HepG2 (cell line): Measurements from ENCODE around the gene SPACDR. TPM values are rescaled to one million over a fixed set of nuclear protein-coding genes. Genes with fewer than 3 reads are reported as not detected.
A peak's percentile ranks its signal among the peaks of the same experiment; 100 is the strongest.

Experiments
- ATAC-seq: fragments of 200-7000 bp; cut with Tn5 transposase; 3 replicates; pipeline ENCODE4 v1.9.1; 2020; ENCODE audit warnings: mild to moderate bottlenecking, moderate library complexity
- BruUV-seq: library from RNA; stranded (reverse); fragments of 400-500 nt; replicated peaks from 2 replicates; lab custom pipeline; 2021; lab: Mats Ljungman, UMichigan
- CTCF ChIA-PET: fragments of 300-600 bp; formaldehyde crosslinking; extraction: SDS; loops from one replicate; lab custom pipeline; 2021; ENCODE audit warnings: low total read pairs, inconsistent platforms, low intra/inter-chr PET ratio; lab: Yijun Ruan, JAX
- POLR2A ChIA-PET: fragments of 350-600 bp; sonication (Branson Sonifier 250); formaldehyde crosslinking; loops from one replicate; lab custom pipeline; 2020; ENCODE audit warnings: antibody characterized with exemption, inconsistent platforms; lab: Yijun Ruan, JAX
- DNase-seq: peaks from one replicate; pipeline ENCODE4 v3.0.0-alpha.2; 2015; ENCODE audit warnings: low spot score
- FAIRE-seq: peaks from 3 replicates; lab custom pipeline; 2011; peaks lifted over from hg19 to GRCh38; lab: Jason Lieb, UNC
- H2AFZ ChIP-seq: one replicate; pipeline ENCODE4 v1.6.1; 2011; ENCODE audit warnings: low read length, inconsistent platforms
- H3K27ac ChIP-seq: fragments of 300-600 bp; 3 replicates; pipeline ENCODE4 v1.8.0; 2011; ENCODE audit warnings: mixed run types, mild to moderate bottlenecking, mixed read lengths, low read length, inconsistent platforms; ENCODE audit not compliant: insufficient read depth; ENCODE audit errors: extremely low read length
- H3K27me3 ChIP-seq, 2 experiments: fragments of 200-600 bp in 1 of 2; 2 replicates in 1 of 2; 3 replicates in 1 of 2; pipeline versions ENCODE4 v1.6.0 to v1.8.0; 2011; ENCODE audit warnings: low read length in 2 of 2, mild to moderate bottlenecking in 2 of 2, moderate library complexity in 2 of 2, inconsistent platforms in 1 of 2; ENCODE audit not compliant: insufficient read depth in 2 of 2, control insufficient read depth in 1 of 2
- H3K36me3 ChIP-seq, 2 experiments: fragments of 200-600 bp in 1 of 2; replicated peaks in 1 of 2; 2 replicates in 1 of 2; 3 replicates in 1 of 2; pipeline versions ENCODE4 v1.5.1 to v1.8.0; 2011; ENCODE audit warnings: low read length in 2 of 2, inconsistent platforms in 1 of 2; ENCODE audit not compliant: insufficient read depth in 2 of 2, control insufficient read depth in 1 of 2
- H3K4me1 ChIP-seq: 2 replicates; pipeline ENCODE4 v1.5.1; 2012; ENCODE audit warnings: low read length, inconsistent platforms; ENCODE audit not compliant: insufficient read depth
- H3K4me2 ChIP-seq: 2 replicates; pipeline ENCODE4 v1.6.0; 2011; ENCODE audit warnings: low read depth, low read length, inconsistent platforms
- H3K4me3 ChIP-seq, 3 experiments: fragments of 200-600 bp in 1 of 3; sonication (generic), shearing (Covaris generic) in 1 of 3; replicated peaks in 1 of 3; 2 replicates each; pipeline ENCODE4 v1.5.1; 2011 to 2016; ENCODE audit warnings: low read length in 3 of 3, inconsistent platforms in 2 of 3, low read depth in 2 of 3, mild to moderate bottlenecking in 2 of 3, control low read depth in 1 of 3, mixed read lengths in 1 of 3; ENCODE audit not compliant: insufficient read depth in 1 of 3
- H3K79me2 ChIP-seq: one replicate; pipeline ENCODE4 v1.6.1; 2011; ENCODE audit warnings: low read length, inconsistent platforms; ENCODE audit not compliant: insufficient read depth
- H3K9ac ChIP-seq: 2 replicates; pipeline ENCODE4 v1.6.0; 2011; ENCODE audit warnings: mild to moderate bottlenecking, low read depth, low read length, inconsistent platforms; ENCODE audit not compliant: insufficient read depth
- H3K9me3 ChIP-seq: 2 replicates; pipeline ENCODE4 v1.5.1; 2012; ENCODE audit warnings: mild to moderate bottlenecking, low read length
- H4K20me1 ChIP-seq: 2 replicates; pipeline ENCODE4 v1.6.0; 2011; ENCODE audit warnings: inconsistent platforms, mild to moderate bottlenecking, low read length, moderate library complexity; ENCODE audit not compliant: insufficient read depth
- GATAD1 ChIP-seq: IDR thresholded peaks from 2 replicates; pipeline ENCODE4 v1.6.1; 2016; ENCODE audit warnings: missing genetic modification reagents, missing compliant biosample characterization
- GLI4 ChIP-seq: sonication (generic); formaldehyde crosslinking; IDR thresholded peaks from 2 replicates; pipeline ENCODE4 v1.5.1; 2020; ENCODE audit warnings: missing genetic modification reagents, mild to moderate bottlenecking, moderate library complexity, borderline replicate concordance
- GZF1 ChIP-seq: sonication (generic); formaldehyde crosslinking; IDR thresholded peaks from 2 replicates; pipeline ENCODE4 v1.5.1; 2020; ENCODE audit warnings: mild to moderate bottlenecking, missing genetic modification reagents
- ISX ChIP-seq: sonication (generic); formaldehyde crosslinking; conservative IDR thresholded peaks from 2 replicates; pipeline ENCODE4 v1.5.0; 2020; ENCODE audit warnings: missing genetic modification reagents
- JUN ChIP-seq: sonication (generic); formaldehyde crosslinking; IDR thresholded peaks from 2 replicates; pipeline ENCODE4 v1.4.0; 2020; ENCODE audit warnings: mild to moderate bottlenecking, missing genetic modification reagents
- KDM1A ChIP-seq: IDR thresholded peaks from 2 replicates; pipeline ENCODE4 v1.6.1; 2016; ENCODE audit warnings: missing compliant biosample characterization
- MATR3 ChIP-seq: sonication (generic); formaldehyde crosslinking; IDR thresholded peaks from 2 replicates; pipeline ENCODE4 v1.4.0; 2020; ENCODE audit warnings: missing genetic modification reagents
- NCOA5 ChIP-seq: sonication (generic); formaldehyde crosslinking; IDR thresholded peaks from 2 replicates; pipeline ENCODE4 v1.4.0; 2020; ENCODE audit warnings: missing genetic modification reagents
- NFIC ChIP-seq: IDR thresholded peaks from 2 replicates; pipeline ENCODE4 v1.6.1; 2012; ENCODE audit warnings: mild to moderate bottlenecking, low read length, inconsistent platforms
- NPAS2 ChIP-seq: sonication (generic); formaldehyde crosslinking; IDR thresholded peaks from 2 replicates; pipeline ENCODE4 v1.8.0; 2022; ENCODE audit warnings: mild to moderate bottlenecking, missing genetic modification reagents, borderline replicate concordance
- RBM22 ChIP-seq: fragments of 200-400 bp; formaldehyde crosslinking; optimal IDR thresholded peaks from 2 replicates; pipeline ENCODE3; 2017; ENCODE audit warnings: mild to moderate bottlenecking, low read length, moderate library complexity
- RFX1 ChIP-seq: fragments of 450-650 bp; IDR thresholded peaks from 2 replicates; pipeline ENCODE4 v1.6.1; 2017
- RFX3 ChIP-seq: IDR thresholded peaks from 2 replicates; pipeline ENCODE4 v1.6.1; 2016; ENCODE audit warnings: missing biosample characterization, missing genetic modification reagents
- SMARCE1 ChIP-seq: fragments of 450-650 bp; IDR thresholded peaks from 2 replicates; pipeline ENCODE4 v1.6.1; 2017; ENCODE audit warnings: borderline replicate concordance
- SMC3 ChIP-seq: IDR thresholded peaks from 2 replicates; pipeline ENCODE4 v1.6.1; 2011; ENCODE audit warnings: low read length, improper control_type of control experiment
- SMYD3 ChIP-seq: sonication (generic); formaldehyde crosslinking; IDR thresholded peaks from 2 replicates; pipeline ENCODE4 v1.8.1; 2023; ENCODE audit warnings: mild to moderate bottlenecking, missing genetic modification reagents
- SOX5 ChIP-seq: IDR thresholded peaks from 2 replicates; pipeline ENCODE4 v1.6.1; 2016; ENCODE audit warnings: borderline replicate concordance
- SRY ChIP-seq: sonication (generic); formaldehyde crosslinking; IDR thresholded peaks from 2 replicates; pipeline ENCODE4 v1.8.0; 2022; ENCODE audit warnings: mild to moderate bottlenecking, missing genetic modification reagents
- TCF12 ChIP-seq, 2 experiments: fragments of 450-650 bp in 1 of 2; sonication (generic) in 1 of 2; formaldehyde crosslinking in 1 of 2; IDR thresholded peaks; 2 replicates each; pipeline versions ENCODE4 v1.6.1 to v1.8.0; 2017 to 2022; ENCODE audit warnings: antibody characterized with exemption in 1 of 2, mild to moderate bottlenecking in 1 of 2, missing genetic modification reagents in 1 of 2, moderate library complexity in 1 of 2
- TFAP4 ChIP-seq: sonication (generic); IDR thresholded peaks from 2 replicates; pipeline ENCODE4 v1.6.1; 2016; ENCODE audit warnings: low read depth, borderline replicate concordance
- TP53 ChIP-seq: sonication (generic); formaldehyde crosslinking; conservative IDR thresholded peaks from 2 replicates; pipeline ENCODE4 v1.4.0; 2020; ENCODE audit warnings: missing genetic modification reagents
- TSC22D2 ChIP-seq: sonication (generic); formaldehyde crosslinking; IDR thresholded peaks from 2 replicates; pipeline ENCODE4 v1.5.1; 2020; ENCODE audit warnings: missing genetic modification reagents, mild to moderate bottlenecking, borderline replicate concordance
- ZFP90 ChIP-seq: sonication (generic); formaldehyde crosslinking; IDR thresholded peaks from 2 replicates; pipeline ENCODE4 v1.8.0; 2022; ENCODE audit warnings: missing genetic modification reagents, mild to moderate bottlenecking, inconsistent platforms, borderline replicate concordance
- ZFX ChIP-seq: sonication (generic); formaldehyde crosslinking; IDR thresholded peaks from 2 replicates; pipeline ENCODE4 v1.4.0; 2020; ENCODE audit warnings: mild to moderate bottlenecking, low read depth, missing genetic modification reagents, moderate library complexity
- WGBS: methylation state at CpG from one replicate; pipeline ENCODE4 v1.1.6; 2017; ENCODE audit warnings: low lambda C conversion rate; 5-methylcytosine and 5-hydroxymethylcytosine counted together
- in situ Hi-C: cut with HindIII; loops from 2 replicates; pipeline ENCODE4 v1.10.0; 2017; ENCODE audit warnings: low pct_unique_long_range_greater_than_20kb; ENCODE audit not compliant: extremely low pct_ligation_motif_present
- intact Hi-C: fragments of 100-400 bp; cut with micrococcal nuclease; formaldehyde crosslinking; loops from one replicate; pipeline ENCODE4 v1.10.0; 2022; ENCODE audit not compliant: unreplicated experiment
- polyA plus RNA-seq, 8 experiments: library from polyadenylated mRNA; depleted of rRNA in 3 of 8; stranded (reverse) in 7 of 8; unstranded in 1 of 8; fragments of >200 nt; fragmentation: Illumina TruSeq in 4 of 8; extraction: Trizol in 4 of 8; gene quantifications; 2 replicates each; pipeline versions ENCODE4 v1.2.1 to v1.2.3, GENCODE V29; 2011 to 2016; ENCODE audit warnings: low read depth in 4 of 8, missing spikeins in 1 of 8, mixed read lengths in 1 of 8; ENCODE audit not compliant: insufficient read depth in 1 of 8
- total RNA-seq, 5 experiments: library from RNA; depleted of rRNA; stranded (reverse); fragments of >200 nt; fragmentation: Illumina TruSeq; extraction: Trizol; gene quantifications; 2 replicates each; pipeline ENCODE4 v1.2.3, GENCODE V29; 2016; ENCODE audit warnings: low read depth in 1 of 5
- TF ChIP-seq, protein P1 (sequence below): sonication (generic); formaldehyde crosslinking; IDR thresholded peaks from 2 replicates; pipeline ENCODE4 v1.5.0; 2020; ENCODE audit warnings: mild to moderate bottlenecking, missing genetic modification reagents

SPACDR gene
- total and polyA plus RNA-seq, 2 of the 13 experiments (the other 11 are each of a cell fraction or from before 2014, with no cell fraction given) = 0.41 TPM; not detected in 1

DNA sequence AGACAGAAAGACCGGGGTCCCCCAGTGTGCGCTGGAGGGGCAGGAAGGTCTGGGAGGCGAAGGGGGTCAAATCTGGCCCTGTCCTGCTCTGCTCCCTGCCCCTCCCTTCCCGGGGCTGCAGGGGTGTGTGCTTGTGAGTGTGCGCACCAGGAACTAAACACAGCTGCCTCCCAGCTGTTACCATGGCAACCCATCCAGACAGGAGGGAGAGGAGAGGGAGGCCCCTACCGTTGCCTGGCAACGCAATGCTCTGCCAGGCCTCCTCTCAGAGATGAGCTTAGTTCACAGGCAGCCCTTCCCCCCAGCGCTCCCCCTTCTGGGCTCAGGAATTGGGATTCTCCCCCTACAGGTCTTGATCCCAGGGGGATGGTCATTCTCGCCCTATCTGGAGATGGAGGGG is 25.8 kb upstream of the SPACDR start:
- no peak overlapping the region for H3K27ac ChIP-seq
- H3K9ac ChIP-seq = no peak overlapping the region
- H4K20me1 ChIP-seq = no peaks in the 10 kb centered on the region
- peak; percentile 42 for ATAC-seq
- H3K4me2 ChIP-seq = no peak overlapping the region
- BruUV-seq = no TSS peak
- in situ Hi-C loops = loop anchor here (5.0 kb wide), 1 partner anchor 77 kb away; no protein-coding TSS in a partner anchor
- no peak overlapping the region for H3K4me3 ChIP-seq
- peak; percentile 59 for FAIRE-seq
- ChIA-PET POLR2A (interaction anchor here (0.9 kb wide), 1 partner anchor 83 kb away, joined by 3 read pairs; no protein-coding TSS in a partner anchor), CTCF (no interaction called here)
- no peak overlapping the region for H2AFZ ChIP-seq
- no peaks in the 10 kb centered on the region for H3K36me3 ChIP-seq
- peaks cover 60% of the 10 kb centered on the region for H3K4me1 ChIP-seq
- WGBS = 43% methylated on average over 6 of the region's 9 CpGs
- no peaks in the 10 kb centered on the region for H3K79me2 ChIP-seq
- peaks cover 1 to 31% of the 10 kb centered on the region in 2 experiments for H3K27me3 ChIP-seq
- intact Hi-C loops = no loop called here
- no peaks in the 10 kb centered on the region for H3K9me3 ChIP-seq
- DNase-seq = peak; percentile 89
- TF ChIP-seq MATR3 (CRISPR knock-in tag) = no peak
- TF ChIP-seq NPAS2 = no peak
- no peak for TF ChIP-seq GATAD1 (CRISPR knock-in tag)
- TF ChIP-seq TP53 (CRISPR knock-in tag) = no peak
- TF ChIP-seq SOX5 = no peak
- no peak for TF ChIP-seq SMYD3 (CRISPR knock-in tag)
- TF ChIP-seq RFX3 = peak; percentile 90
- TF ChIP-seq SMARCE1 = no peak
- TF ChIP-seq KDM1A (CRISPR knock-in tag) = 0 out of 2 replicates have a peak, but pooled peaks have one; percentile 35
- no peak for TF ChIP-seq TCF12 (IDR thresholded peaks at IDR 0.05)
- TF ChIP-seq TCF12 (CRISPR knock-in tag; IDR thresholded peaks at IDR 0.05) = no peak
- TF ChIP-seq, protein P1, sequence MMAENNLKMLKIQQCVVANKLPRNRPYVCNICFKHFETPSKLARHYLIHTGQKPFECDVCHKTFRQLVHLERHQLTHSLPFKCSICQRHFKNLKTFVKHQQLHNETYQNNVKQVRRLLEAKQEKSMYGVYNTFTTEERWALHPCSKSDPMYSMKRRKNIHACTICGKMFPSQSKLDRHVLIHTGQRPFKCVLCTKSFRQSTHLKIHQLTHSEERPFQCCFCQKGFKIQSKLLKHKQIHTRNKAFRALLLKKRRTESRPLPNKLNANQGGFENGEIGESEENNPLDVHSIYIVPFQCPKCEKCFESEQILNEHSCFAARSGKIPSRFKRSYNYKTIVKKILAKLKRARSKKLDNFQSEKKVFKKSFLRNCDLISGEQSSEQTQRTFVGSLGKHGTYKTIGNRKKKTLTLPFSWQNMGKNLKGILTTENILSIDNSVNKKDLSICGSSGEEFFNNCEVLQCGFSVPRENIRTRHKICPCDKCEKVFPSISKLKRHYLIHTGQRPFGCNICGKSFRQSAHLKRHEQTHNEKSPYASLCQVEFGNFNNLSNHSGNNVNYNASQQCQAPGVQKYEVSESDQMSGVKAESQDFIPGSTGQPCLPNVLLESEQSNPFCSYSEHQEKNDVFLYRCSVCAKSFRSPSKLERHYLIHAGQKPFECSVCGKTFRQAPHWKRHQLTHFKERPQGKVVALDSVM (CRISPR knock-in tag) = no peak
- TF ChIP-seq TSC22D2 (CRISPR knock-in tag) = no peak
- TF ChIP-seq ISX = no peak
- no peak for TF ChIP-seq NCOA5 (CRISPR knock-in tag)
- peak; percentile 80 for TF ChIP-seq RBM22
- no peak for TF ChIP-seq NFIC
- TF ChIP-seq GLI4 (CRISPR knock-in tag) = no peak
- peak; percentile 67; the same call in 1 of the 2 replicates for TF ChIP-seq TFAP4
- TF ChIP-seq SMC3 = no peak
- no peak for TF ChIP-seq JUN (CRISPR knock-in tag)
- TF ChIP-seq RFX1 = peak; percentile 91
- no peak for TF ChIP-seq ZFX (CRISPR knock-in tag)
- TF ChIP-seq ZFP90 (CRISPR knock-in tag) = no peak
- no peak for TF ChIP-seq SRY (CRISPR knock-in tag)
- TF ChIP-seq GZF1 (CRISPR knock-in tag) = no peak
